DND-41 (cell line): Measurements from ENCODE around the gene PIAS3.

ENCODE experiments used
- EZH2 ChIP-seq: IDR thresholded peaks from 3 replicates; pipeline ENCODE4 v1.6.1; 2012; ENCODE audit warnings: borderline replicate concordance, low read depth, mild to moderate bottlenecking, moderate library complexity, low read length, inconsistent platforms; ENCODE audit not compliant: severe bottlenecking
- TF ChIP-seq, protein P1 (sequence below): IDR thresholded peaks from 2 replicates; pipeline ENCODE4 v1.5.1; 2012; ENCODE audit warnings: borderline replicate concordance, low read length, moderate library complexity, mild to moderate bottlenecking; ENCODE audit not compliant: poor library complexity, severe bottlenecking; ENCODE audit errors: extremely low read depth

DNA sequence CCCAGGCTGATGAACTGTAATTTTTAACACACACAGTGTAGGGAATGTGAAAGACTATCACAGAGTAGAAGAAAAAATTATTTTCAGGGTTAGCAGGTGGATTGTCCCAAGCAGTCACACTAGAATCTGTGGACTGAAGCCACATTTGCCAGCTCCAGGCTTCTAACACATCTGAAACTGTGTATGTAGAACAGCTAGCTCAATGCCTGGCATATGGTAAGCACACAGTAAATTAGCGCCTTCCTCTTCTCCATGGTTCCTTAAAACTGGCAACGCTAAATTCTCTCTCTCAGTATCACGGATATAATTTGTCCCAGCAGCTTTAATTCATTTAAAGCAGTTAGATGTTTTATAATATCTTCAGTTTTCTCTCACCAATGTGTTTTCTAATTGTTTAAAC is 15.8 kb downstream of the PIAS3 start:
- no peak for TF ChIP-seq EZH2
- TF ChIP-seq, protein P1, sequence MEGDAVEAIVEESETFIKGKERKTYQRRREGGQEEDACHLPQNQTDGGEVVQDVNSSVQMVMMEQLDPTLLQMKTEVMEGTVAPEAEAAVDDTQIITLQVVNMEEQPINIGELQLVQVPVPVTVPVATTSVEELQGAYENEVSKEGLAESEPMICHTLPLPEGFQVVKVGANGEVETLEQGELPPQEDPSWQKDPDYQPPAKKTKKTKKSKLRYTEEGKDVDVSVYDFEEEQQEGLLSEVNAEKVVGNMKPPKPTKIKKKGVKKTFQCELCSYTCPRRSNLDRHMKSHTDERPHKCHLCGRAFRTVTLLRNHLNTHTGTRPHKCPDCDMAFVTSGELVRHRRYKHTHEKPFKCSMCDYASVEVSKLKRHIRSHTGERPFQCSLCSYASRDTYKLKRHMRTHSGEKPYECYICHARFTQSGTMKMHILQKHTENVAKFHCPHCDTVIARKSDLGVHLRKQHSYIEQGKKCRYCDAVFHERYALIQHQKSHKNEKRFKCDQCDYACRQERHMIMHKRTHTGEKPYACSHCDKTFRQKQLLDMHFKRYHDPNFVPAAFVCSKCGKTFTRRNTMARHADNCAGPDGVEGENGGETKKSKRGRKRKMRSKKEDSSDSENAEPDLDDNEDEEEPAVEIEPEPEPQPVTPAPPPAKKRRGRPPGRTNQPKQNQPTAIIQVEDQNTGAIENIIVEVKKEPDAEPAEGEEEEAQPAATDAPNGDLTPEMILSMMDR: no peak
